BE2C (cell line): ENCODE results near the gene NRXN3.

Experiments used
- DNase-seq: peaks from one replicate; pipeline ENCODE4 v3.0.0-alpha.2; 2020
- H3K27me3 ChIP-seq: fragments of 250-450 bp; sonication (Bioruptor Pico); 2 replicates; pipeline ENCODE4 v1.5.1; 2020; ENCODE audit warnings: mild to moderate bottlenecking
- H3K36me3 ChIP-seq: fragments of 250-450 bp; sonication (Bioruptor Pico); 2 replicates; pipeline ENCODE4 v1.5.1; 2020; ENCODE audit warnings: mild to moderate bottlenecking
- H3K4me1 ChIP-seq: fragments of 250-450 bp; sonication (Bioruptor Pico); 2 replicates; pipeline ENCODE4 v1.5.1; 2020
- H3K4me3 ChIP-seq: 2 replicates; pipeline ENCODE4 v1.5.1; 2011; ENCODE audit warnings: low read depth, low read length
- H3K9me3 ChIP-seq: fragments of 250-450 bp; sonication (Bioruptor Pico); 2 replicates; pipeline ENCODE4 v1.5.1; 2020
- TF ChIP-seq, protein P1 (sequence below): IDR thresholded peaks from 2 replicates; pipeline ENCODE4 v1.5.1; 2012; ENCODE audit warnings: mild to moderate bottlenecking, low read depth, low read length

The NRXN3 gene

DNA sequence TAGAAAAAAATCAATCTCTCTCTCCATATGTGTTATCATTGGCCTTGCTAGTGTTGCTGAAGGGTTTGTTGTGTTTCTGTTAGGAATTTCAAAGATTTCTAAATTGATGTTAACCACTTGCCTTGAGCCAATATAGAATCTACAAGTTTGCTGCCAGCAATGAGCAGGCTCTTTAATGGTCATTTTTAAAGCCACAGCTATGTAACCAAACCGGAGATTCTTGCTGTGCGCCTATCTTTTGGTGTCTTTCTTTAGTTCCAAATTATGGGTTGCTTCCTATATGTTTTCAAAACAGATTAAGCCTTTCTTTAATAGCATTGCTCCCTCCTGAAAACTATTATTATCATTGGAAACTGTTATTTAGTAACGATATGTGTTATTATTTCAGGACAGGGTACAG is 1495.4 kb downstream of the NRXN3 start:
- no peak overlapping the region for H3K4me3 ChIP-seq
- no peak for DNase-seq
- no peaks in the 10 kb centered on the region for H3K4me1 ChIP-seq
- no peaks in the 10 kb centered on the region for H3K36me3 ChIP-seq
- TF ChIP-seq, protein P1, sequence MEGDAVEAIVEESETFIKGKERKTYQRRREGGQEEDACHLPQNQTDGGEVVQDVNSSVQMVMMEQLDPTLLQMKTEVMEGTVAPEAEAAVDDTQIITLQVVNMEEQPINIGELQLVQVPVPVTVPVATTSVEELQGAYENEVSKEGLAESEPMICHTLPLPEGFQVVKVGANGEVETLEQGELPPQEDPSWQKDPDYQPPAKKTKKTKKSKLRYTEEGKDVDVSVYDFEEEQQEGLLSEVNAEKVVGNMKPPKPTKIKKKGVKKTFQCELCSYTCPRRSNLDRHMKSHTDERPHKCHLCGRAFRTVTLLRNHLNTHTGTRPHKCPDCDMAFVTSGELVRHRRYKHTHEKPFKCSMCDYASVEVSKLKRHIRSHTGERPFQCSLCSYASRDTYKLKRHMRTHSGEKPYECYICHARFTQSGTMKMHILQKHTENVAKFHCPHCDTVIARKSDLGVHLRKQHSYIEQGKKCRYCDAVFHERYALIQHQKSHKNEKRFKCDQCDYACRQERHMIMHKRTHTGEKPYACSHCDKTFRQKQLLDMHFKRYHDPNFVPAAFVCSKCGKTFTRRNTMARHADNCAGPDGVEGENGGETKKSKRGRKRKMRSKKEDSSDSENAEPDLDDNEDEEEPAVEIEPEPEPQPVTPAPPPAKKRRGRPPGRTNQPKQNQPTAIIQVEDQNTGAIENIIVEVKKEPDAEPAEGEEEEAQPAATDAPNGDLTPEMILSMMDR: no peak
- H3K27me3 ChIP-seq: no peaks in the 10 kb centered on the region
- H3K9me3 ChIP-seq: no peaks in the 10 kb centered on the region

DNA sequence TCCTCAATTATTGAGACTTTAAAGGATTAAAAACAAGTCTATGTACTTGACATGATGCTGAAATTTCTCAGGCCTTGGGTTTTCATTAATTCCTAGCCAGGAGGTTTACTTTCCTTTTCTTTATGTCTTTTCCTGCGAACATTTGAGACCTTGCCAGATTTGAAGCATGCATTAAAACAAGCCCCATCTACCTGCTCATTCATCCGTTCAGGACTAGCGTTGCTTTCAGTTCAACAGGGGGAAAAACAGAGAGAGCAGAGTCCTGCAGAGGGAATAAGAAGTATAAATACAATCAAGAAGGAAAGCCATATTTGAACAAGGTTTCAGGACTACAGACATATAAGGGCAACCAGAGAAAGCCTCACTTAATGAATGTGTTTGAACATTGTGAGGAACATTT is 1498.8 kb downstream of the NRXN3 start:
- no peaks in the 10 kb centered on the region for H3K27me3 ChIP-seq
- H3K4me3 ChIP-seq: no peak overlapping the region
- no peak for DNase-seq

DNA sequence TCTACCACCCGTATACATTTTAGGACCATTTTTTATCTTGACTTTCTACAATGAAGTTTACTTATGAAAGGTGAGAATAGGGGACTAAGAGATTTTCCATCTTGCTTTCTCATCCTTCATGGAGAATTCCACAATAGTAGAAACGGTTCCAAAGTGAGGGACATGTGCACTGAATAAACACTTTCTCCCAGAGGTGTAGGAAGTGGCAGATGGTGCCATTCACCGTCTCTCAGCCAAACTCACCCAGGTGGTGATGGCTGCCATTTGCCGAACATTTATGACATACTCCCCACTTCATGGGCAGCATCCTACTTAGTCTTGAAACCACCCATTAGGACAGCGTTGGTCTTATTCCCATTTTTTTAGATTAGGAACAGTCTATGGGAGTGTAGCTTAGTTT is 1500.6 kb downstream of the NRXN3 start:
- H3K36me3 ChIP-seq: no peaks in the 10 kb centered on the region
- H3K4me3 ChIP-seq: no peak overlapping the region
- TF ChIP-seq, protein P1: no peak
- H3K27me3 ChIP-seq: no peaks in the 10 kb centered on the region
- DNase-seq: no peak
- H3K4me1 ChIP-seq: no peaks in the 10 kb centered on the region
- no peaks in the 10 kb centered on the region for H3K9me3 ChIP-seq

More for the DNA sequence above, 1498.8 kb downstream of the NRXN3 start:
- TF ChIP-seq, protein P1: no peak
- Histone ChIP-seq H3K4me1 (no peaks in the 10 kb centered on the region), H3K9me3 (no peaks in the 10 kb centered on the region), H3K36me3 (no peaks in the 10 kb centered on the region)

DNA sequence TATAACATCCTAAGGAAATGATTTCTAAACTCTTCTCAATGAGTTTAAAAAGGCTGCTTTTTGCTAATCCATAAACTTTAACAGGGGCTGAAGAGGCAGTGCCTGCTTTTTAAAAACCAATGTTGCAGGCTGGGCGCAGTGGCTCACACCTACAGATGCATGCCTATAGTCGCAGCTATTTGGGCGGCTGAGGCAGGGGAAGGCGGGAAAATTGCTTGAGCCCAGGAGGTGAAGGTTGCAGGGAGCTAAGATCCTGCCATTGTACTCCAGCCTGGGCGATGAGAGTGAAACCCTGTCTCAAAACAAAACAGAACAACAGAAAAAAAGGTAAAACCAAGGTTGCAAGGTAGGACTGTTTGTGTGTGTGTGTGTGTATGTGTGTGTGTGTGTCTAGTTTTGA is 1509.9 kb downstream of the NRXN3 start:
- Histone ChIP-seq H3K27me3 (no peaks in the 10 kb centered on the region), H3K4me1 (no peaks in the 10 kb centered on the region), H3K36me3 (no peaks in the 10 kb centered on the region), H3K9me3 (no peaks in the 10 kb centered on the region), H3K4me3 (no peak overlapping the region)
- TF ChIP-seq, protein P1: no peak
- DNase-seq: no peak

DNA sequence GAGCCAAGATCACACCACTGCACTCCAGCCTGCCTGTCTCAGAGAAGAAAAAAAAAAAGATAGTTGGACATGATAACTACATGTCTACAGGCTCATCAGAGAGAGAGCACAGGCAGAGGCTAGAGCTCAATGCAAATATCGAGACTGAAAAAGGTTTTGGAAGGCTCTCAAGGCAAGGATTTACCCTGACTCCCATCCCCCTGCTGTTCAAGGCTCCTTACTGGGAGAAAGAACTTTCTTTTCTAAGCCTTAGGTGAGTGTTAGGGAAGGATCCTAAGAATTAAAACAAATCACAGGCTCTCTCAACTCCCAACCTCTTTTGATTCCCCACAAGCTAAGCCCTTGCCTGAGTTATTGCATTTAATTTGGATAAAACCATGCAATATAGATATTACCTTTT is 1516.0 kb downstream of the NRXN3 start:
- H3K9me3 ChIP-seq: no peaks in the 10 kb centered on the region
- no peaks in the 10 kb centered on the region for H3K27me3 ChIP-seq
- DNase-seq: no peak
- TF ChIP-seq, protein P1: no peak
- H3K36me3 ChIP-seq: no peaks in the 10 kb centered on the region
- H3K4me3 ChIP-seq: no peak overlapping the region
- H3K4me1 ChIP-seq: no peaks in the 10 kb centered on the region

DNA sequence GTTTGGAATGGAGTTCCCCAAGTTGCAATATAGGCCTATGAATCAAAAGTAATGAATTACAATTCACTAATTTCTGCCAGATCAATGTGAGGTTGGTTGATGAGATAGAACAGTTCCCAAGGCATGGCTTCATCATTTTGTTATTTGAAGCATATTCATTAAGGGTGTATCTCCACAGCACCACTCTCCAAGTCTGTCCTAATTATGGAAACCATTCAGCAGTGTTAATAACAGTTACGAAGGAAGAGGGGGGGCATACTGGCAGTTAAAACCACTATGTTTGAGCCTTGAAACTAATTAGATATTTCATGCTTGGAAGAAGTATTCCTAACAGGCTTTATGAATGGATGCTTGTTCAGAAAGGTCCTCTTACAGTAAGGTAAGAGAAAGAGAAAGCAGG is 1520.8 kb downstream of the NRXN3 start:
- H3K4me1 ChIP-seq: no peaks in the 10 kb centered on the region
- TF ChIP-seq, protein P1: no peak

More for the DNA sequence above, 1520.8 kb downstream of the NRXN3 start:
- Histone ChIP-seq H3K27me3 (no peaks in the 10 kb centered on the region), H3K36me3 (no peaks in the 10 kb centered on the region), H3K4me3 (no peak overlapping the region), H3K9me3 (no peaks in the 10 kb centered on the region)
- no peak for DNase-seq
